ENCODE measurements around the gene REC8.

REC8 gene

DNA sequence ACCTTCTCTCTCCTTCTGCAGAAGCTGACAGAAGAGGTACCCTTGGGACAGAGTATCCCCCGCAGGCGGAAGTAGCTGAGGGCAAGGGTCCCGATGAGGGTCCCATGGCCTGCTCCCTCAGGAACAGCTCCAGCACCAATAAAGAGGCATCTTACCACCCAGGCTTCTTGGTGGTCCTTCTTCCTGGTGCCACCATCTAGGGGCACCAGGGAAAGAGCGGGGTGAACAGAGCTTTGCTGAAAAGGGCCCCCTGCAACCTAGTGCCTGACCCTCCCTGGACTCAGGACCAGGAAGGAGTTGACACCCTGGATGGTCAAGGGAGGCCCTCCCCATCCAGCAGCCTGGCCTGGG lies 11.4 kb upstream of the REC8 start:
- DNase-seq (ENCODE audit: low read depth) = no peak
- TF ChIP-seq, protein P1, sequence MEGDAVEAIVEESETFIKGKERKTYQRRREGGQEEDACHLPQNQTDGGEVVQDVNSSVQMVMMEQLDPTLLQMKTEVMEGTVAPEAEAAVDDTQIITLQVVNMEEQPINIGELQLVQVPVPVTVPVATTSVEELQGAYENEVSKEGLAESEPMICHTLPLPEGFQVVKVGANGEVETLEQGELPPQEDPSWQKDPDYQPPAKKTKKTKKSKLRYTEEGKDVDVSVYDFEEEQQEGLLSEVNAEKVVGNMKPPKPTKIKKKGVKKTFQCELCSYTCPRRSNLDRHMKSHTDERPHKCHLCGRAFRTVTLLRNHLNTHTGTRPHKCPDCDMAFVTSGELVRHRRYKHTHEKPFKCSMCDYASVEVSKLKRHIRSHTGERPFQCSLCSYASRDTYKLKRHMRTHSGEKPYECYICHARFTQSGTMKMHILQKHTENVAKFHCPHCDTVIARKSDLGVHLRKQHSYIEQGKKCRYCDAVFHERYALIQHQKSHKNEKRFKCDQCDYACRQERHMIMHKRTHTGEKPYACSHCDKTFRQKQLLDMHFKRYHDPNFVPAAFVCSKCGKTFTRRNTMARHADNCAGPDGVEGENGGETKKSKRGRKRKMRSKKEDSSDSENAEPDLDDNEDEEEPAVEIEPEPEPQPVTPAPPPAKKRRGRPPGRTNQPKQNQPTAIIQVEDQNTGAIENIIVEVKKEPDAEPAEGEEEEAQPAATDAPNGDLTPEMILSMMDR (IDR thresholded peaks at IDR 0.05; ENCODE audit: control insufficient read depth, extremely low read depth, insufficient read depth) = no peak
- no peak overlapping the region for H3K4me3 ChIP-seq (ENCODE audit: low read depth, low read length)

DNA sequence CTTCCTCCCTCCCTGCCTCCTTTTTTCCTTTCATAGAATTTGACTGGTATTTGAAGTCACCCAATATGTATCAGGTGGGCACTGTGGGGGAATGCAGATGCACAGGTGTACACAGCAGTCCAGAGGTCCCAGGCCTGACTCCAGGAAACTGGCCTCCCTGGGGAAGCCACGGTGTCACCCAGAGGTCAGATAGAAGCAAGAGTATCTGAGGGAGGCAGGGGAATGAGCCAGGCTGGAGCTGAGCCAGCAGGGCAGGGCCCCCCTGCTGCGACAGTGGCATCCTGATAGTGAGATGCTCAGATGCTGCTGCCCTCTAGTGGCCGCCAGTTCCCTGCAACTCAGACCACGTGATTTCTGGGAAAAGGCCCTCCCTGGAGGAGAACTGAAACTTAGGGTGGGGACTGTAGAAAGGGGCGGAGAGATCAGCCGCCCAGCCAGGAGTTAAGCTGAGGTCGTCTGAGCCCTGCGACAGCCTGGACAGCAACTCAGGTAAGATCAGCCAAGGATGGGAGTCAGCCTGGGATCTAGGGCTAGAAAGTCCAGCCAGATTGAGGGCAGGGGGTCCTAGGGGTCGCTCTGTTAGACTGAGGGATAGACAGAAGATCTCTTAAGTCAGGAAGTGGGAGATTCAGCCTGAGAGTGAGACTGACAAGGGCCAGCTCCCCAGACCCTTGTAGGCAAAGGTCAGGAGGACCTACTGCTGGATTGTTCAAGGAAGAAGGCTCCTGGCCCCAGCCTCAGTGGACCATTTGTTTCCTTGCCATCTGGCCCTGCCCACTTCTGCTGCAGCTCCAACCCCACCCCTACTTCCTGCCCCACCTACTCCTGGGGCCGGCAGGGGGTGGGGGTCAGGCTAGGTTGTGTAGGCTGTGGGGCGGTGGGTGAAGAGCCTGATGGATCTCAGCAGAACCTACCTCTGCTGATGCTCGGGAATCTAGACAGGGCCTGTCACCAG lies 10.8 kb upstream of the REC8 start, which contains the start of gene IRF9:
Gene IRF9 (plus strand): TSS at position 416 of the 955 bp plus-strand sequence. CDS start 880 bp downstream, outside the sequence.
- DNase-seq (ENCODE audit: low read depth) = peak; percentile 87
- TF ChIP-seq, protein P1 (IDR thresholded peaks at IDR 0.05; ENCODE audit: control insufficient read depth, extremely low read depth, insufficient read depth) = peak; percentile 97
- H3K4me3 ChIP-seq (ENCODE audit: low read depth, low read length) = peak within 1 kb of the TSS; percentile 39

DNA sequence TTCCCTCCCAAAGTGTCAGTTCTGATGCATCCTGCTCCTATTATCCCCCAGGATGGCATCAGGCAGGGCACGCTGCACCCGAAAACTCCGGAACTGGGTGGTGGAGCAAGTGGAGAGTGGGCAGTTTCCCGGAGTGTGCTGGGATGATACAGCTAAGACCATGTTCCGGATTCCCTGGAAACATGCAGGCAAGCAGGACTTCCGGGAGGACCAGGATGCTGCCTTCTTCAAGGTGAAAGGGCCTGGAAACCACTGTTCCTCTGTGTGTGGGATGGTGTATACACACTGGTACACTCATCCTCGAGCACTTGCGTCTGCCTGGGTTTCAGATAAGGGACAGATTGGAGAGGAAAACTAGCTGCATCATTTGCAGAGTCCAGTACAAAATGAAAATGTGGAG lies 9.8 kb upstream of the REC8 start:
- H3K4me3 ChIP-seq (ENCODE audit: low read depth, low read length) = no peak overlapping the region
- DNase-seq (ENCODE audit: low read depth) = no peak
- TF ChIP-seq, protein P1 (IDR thresholded peaks at IDR 0.05; ENCODE audit: control insufficient read depth, extremely low read depth, insufficient read depth) = no peak

DNA sequence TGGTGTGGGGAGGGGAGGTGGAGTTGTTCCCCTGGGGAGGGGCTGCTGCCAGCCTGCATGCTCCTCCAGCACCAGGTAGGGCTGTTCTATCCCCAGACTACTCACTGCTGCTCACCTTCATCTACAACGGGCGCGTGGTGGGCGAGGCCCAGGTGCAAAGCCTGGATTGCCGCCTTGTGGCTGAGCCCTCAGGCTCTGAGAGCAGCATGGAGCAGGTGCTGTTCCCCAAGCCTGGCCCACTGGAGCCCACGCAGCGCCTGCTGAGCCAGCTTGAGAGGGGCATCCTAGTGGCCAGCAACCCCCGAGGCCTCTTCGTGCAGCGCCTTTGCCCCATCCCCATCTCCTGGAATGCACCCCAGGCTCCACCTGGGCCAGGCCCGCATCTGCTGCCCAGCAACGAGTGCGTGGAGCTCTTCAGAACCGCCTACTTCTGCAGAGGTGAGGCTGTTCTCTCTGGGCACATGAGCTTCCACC lies 7.3 kb upstream of the REC8 start:
- TF ChIP-seq, protein P1 (IDR thresholded peaks at IDR 0.05; ENCODE audit: control insufficient read depth, extremely low read depth, insufficient read depth) = no peak
- H3K4me3 ChIP-seq (ENCODE audit: low read depth, low read length) = no peak overlapping the region
- no peak for DNase-seq (ENCODE audit: low read depth)

DNA sequence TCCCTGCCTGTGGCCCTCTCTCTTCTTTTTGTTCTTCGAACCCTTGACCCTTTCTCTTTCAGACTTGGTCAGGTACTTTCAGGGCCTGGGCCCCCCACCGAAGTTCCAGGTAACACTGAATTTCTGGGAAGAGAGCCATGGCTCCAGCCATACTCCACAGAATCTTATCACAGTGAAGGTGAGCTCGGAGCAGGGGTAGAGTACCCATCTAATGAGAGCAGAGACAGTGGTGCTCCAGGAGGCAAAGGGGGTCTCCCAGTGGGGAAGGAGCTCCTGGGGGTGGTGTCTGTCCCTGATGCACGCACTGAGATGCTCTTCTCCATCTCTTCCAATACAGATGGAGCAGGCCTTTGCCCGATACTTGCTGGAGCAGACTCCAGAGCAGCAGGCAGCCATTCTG lies 6.1 kb upstream of the REC8 start:
- TF ChIP-seq, protein P1 (IDR thresholded peaks at IDR 0.05; ENCODE audit: control insufficient read depth, extremely low read depth, insufficient read depth) = no peak
- no peak overlapping the region for H3K4me3 ChIP-seq (ENCODE audit: low read depth, low read length)
- DNase-seq (ENCODE audit: low read depth) = no peak

DNA sequence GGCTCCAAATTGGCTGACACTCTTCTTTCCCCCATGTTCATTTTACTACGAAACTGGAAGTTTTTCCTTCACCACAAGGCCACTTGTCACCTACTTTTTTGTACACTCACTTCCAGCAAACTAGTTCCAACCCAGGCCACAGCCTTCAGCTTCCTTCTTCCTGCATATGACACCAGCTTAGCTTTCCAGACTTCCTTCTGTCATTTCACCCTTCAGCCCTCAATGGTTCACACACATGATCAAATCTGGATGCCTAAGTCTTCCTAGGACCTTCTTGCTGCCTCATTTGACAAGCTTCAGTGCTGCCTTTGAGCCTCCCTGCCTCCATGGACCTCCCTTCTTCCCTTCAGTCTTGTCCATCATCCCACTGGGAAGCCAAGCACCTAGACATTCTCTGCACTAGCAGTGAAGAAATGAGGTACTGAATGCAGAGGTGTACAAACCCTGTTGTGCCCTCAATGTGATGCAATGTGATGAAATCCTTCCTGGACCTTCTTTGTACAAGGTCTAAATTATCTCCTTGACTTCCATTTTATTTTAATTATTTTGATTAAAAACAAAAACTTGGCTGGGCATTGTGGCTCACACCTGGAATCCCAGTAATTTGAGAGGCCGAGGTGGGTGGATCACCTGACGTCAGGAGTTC lies 4.3 kb upstream of the REC8 start:
- no peak overlapping the region for H3K4me3 ChIP-seq (ENCODE audit: low read depth, low read length)
- no peak for DNase-seq (ENCODE audit: low read depth)
- TF ChIP-seq, protein P1 (IDR thresholded peaks at IDR 0.05; ENCODE audit: control insufficient read depth, extremely low read depth, insufficient read depth) = no peak
